Vagina (tissue), 2 donors: Measurements from ENCODE around the gene CLIC1.

Experiments
- POLR2A ChIP-seq, 2 donors: fragments of 450-650 bp; IDR thresholded peaks; one replicate each; pipeline ENCODE4 v1.6.1; 2017; ENCODE audit warnings: antibody characterized with exemption in 2 of 2, mild to moderate bottlenecking in 2 of 2, moderate library complexity in 2 of 2
- POLR2AphosphoS5 ChIP-seq, 2 donors: sonication (generic); formaldehyde crosslinking; IDR thresholded peaks; one replicate each; pipeline ENCODE4 v1.9.0; 2017; ENCODE audit warnings: antibody characterized with exemption in 2 of 2, mild to moderate bottlenecking in 2 of 2, low read depth in 1 of 2; ENCODE audit not compliant: insufficient read depth in 1 of 2
- TF ChIP-seq, protein P1 (sequence below), 3 experiments: fragments of 450-650 bp in 2 of 3; fragments of 200-600 bp in 1 of 3; sonication (generic) in 1 of 3; IDR thresholded peaks; one replicate each; pipeline ENCODE4 v1.5.1; 2017 to 2019; ENCODE audit warnings: antibody characterized with exemption in 3 of 3, mild to moderate bottlenecking in 2 of 3, moderate library complexity in 2 of 3

- TF ChIP-seq POLR2AphosphoS5 (IDR thresholded peaks at IDR 0.05; ENCODE audit: insufficient read depth in 1 of 2, low read depth in 1 of 2), result no peak
- TF ChIP-seq, protein P1, sequence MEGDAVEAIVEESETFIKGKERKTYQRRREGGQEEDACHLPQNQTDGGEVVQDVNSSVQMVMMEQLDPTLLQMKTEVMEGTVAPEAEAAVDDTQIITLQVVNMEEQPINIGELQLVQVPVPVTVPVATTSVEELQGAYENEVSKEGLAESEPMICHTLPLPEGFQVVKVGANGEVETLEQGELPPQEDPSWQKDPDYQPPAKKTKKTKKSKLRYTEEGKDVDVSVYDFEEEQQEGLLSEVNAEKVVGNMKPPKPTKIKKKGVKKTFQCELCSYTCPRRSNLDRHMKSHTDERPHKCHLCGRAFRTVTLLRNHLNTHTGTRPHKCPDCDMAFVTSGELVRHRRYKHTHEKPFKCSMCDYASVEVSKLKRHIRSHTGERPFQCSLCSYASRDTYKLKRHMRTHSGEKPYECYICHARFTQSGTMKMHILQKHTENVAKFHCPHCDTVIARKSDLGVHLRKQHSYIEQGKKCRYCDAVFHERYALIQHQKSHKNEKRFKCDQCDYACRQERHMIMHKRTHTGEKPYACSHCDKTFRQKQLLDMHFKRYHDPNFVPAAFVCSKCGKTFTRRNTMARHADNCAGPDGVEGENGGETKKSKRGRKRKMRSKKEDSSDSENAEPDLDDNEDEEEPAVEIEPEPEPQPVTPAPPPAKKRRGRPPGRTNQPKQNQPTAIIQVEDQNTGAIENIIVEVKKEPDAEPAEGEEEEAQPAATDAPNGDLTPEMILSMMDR (IDR thresholded peaks at IDR 0.05), result no peak
- no peak for TF ChIP-seq POLR2A (IDR thresholded peaks at IDR 0.05)
Observed at GRCh38 chr6:31758281-31758680, 22.0 kb upstream of the CLIC1 start.
